ENCODE measurements around the gene BTBD3. TPM values are rescaled to one million over a fixed set of nuclear protein-coding genes. Genes with fewer than 3 reads are reported as not detected.

Gene BTBD3
- total RNA-seq, 1 experiment from 2014 or later = 38.5 TPM

DNA sequence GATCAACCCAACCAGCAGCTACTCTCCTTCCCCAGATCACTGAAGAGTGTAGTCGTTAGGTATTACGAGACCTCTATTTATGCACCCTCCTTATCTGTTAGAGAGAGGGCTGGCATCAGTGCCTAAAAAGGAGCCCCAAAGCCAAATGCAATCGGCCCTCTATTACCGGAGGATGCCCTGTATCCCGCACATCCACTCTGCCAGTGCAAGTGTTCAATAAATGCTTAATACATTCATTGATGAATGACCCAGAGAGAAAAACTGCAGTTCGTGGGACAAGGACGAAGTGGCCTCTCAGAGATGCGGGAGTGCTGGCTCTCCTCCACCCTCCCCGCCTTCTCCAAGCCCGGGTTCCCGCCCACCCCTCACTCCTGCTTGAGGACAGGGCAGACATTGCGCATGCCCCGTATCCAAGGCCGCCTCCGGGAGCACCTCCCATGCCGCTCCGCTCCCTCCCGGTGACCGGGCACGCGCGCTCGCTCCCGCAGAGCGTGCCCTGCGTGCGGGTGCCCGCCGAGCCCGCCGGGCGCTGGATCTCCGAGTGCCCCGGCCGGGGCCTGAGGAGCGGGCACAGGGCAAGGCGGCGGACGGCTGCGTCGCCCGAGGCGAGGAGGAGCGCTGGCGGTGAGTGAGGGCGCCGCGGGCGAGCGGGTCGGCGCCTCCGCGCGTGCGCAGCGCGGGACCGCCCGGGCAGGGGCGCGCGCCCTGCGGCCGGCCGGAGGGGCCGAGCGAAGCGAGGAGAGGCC is 27.2 kb upstream of the BTBD3 start:
- Mint-ChIP-seq H3K27me3 (ENCODE audit: low read depth) (peaks cover 15% of the 10 kb centered on the region), H3K27ac (no peak overlapping the region), H3K9me3 (no peaks in the 10 kb centered on the region), H3K4me1 (peaks cover 27% of the 10 kb centered on the region), H3K36me3 (no peaks in the 10 kb centered on the region), H3K4me3 (peak overlapping the region; percentile 72)
- ATAC-seq (peak; percentile 92), DNase-seq (ENCODE audit: low spot score) (peak; percentile 96)
- CTCF ChIA-PET = no interaction called here
- POLR2A ChIA-PET = no interaction called here
- TF ChIP-seq, protein P1, sequence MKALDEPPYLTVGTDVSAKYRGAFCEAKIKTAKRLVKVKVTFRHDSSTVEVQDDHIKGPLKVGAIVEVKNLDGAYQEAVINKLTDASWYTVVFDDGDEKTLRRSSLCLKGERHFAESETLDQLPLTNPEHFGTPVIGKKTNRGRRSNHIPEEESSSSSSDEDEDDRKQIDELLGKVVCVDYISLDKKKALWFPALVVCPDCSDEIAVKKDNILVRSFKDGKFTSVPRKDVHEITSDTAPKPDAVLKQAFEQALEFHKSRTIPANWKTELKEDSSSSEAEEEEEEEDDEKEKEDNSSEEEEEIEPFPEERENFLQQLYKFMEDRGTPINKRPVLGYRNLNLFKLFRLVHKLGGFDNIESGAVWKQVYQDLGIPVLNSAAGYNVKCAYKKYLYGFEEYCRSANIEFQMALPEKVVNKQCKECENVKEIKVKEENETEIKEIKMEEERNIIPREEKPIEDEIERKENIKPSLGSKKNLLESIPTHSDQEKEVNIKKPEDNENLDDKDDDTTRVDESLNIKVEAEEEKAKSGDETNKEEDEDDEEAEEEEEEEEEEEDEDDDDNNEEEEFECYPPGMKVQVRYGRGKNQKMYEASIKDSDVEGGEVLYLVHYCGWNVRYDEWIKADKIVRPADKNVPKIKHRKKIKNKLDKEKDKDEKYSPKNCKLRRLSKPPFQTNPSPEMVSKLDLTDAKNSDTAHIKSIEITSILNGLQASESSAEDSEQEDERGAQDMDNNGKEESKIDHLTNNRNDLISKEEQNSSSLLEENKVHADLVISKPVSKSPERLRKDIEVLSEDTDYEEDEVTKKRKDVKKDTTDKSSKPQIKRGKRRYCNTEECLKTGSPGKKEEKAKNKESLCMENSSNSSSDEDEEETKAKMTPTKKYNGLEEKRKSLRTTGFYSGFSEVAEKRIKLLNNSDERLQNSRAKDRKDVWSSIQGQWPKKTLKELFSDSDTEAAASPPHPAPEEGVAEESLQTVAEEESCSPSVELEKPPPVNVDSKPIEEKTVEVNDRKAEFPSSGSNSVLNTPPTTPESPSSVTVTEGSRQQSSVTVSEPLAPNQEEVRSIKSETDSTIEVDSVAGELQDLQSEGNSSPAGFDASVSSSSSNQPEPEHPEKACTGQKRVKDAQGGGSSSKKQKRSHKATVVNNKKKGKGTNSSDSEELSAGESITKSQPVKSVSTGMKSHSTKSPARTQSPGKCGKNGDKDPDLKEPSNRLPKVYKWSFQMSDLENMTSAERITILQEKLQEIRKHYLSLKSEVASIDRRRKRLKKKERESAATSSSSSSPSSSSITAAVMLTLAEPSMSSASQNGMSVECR (CRISPR knock-in tag; IDR thresholded peaks at IDR 0.05; ENCODE audit: borderline replicate concordance) = 0 out of 2 replicates have a peak, but pooled peaks have one; percentile 19
- TF ChIP-seq NFYB (CRISPR knock-in tag; conservative IDR thresholded peaks at IDR 0.05; ENCODE audit: low read depth) (no peak), ZNF121 (CRISPR knock-in tag; IDR thresholded peaks at IDR 0.05) (no peak), USF2 (CRISPR knock-in tag; IDR thresholded peaks at IDR 0.05) (peak; percentile 27; the same call in 1 of the 2 replicates), ESRRA (CRISPR knock-in tag; IDR thresholded peaks at IDR 0.05; ENCODE audit: borderline replicate concordance) (0 out of 2 replicates have a peak, but pooled peaks have one; percentile 23), CBFB (CRISPR knock-in tag; IDR thresholded peaks at IDR 0.05; ENCODE audit: low read depth) (no peak), KAT7 (CRISPR knock-in tag; IDR thresholded peaks at IDR 0.05; ENCODE audit: borderline replicate concordance) (peak; percentile 55; the same call in 1 of the 2 replicates), USF1 (CRISPR knock-in tag; IDR thresholded peaks at IDR 0.05) (0 out of 2 replicates have a peak, but pooled peaks have one; percentile 17), ZNF263 (CRISPR knock-in tag; IDR thresholded peaks at IDR 0.05; ENCODE audit: low read depth) (peak; percentile 90), RORB (CRISPR knock-in tag; IDR thresholded peaks at IDR 0.05) (no peak), GABPB1 (CRISPR knock-in tag; IDR thresholded peaks at IDR 0.05) (peak; percentile 31; the same call in 1 of the 2 replicates), E2F5 (CRISPR knock-in tag; IDR thresholded peaks at IDR 0.05) (peak; percentile 73; the same call in 1 of the 2 replicates), ZNF416 (CRISPR knock-in tag; IDR thresholded peaks at IDR 0.05) (0 out of 2 replicates have a peak, but pooled peaks have one; percentile 11)
- TF ChIP-seq, protein P2, sequence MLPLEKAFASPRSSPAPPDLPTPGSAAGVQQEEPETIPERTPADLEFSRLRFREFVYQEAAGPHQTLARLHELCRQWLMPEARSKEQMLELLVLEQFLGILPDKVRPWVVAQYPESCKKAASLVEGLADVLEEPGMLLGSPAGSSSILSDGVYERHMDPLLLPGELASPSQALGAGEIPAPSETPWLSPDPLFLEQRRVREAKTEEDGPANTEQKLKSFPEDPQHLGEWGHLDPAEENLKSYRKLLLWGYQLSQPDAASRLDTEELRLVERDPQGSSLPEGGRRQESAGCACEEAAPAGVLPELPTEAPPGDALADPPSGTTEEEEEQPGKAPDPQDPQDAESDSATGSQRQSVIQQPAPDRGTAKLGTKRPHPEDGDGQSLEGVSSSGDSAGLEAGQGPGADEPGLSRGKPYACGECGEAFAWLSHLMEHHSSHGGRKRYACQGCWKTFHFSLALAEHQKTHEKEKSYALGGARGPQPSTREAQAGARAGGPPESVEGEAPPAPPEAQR (CRISPR knock-in tag; IDR thresholded peaks at IDR 0.05) = 0 out of 2 replicates have a peak, but pooled peaks have one; percentile 9

DNA sequence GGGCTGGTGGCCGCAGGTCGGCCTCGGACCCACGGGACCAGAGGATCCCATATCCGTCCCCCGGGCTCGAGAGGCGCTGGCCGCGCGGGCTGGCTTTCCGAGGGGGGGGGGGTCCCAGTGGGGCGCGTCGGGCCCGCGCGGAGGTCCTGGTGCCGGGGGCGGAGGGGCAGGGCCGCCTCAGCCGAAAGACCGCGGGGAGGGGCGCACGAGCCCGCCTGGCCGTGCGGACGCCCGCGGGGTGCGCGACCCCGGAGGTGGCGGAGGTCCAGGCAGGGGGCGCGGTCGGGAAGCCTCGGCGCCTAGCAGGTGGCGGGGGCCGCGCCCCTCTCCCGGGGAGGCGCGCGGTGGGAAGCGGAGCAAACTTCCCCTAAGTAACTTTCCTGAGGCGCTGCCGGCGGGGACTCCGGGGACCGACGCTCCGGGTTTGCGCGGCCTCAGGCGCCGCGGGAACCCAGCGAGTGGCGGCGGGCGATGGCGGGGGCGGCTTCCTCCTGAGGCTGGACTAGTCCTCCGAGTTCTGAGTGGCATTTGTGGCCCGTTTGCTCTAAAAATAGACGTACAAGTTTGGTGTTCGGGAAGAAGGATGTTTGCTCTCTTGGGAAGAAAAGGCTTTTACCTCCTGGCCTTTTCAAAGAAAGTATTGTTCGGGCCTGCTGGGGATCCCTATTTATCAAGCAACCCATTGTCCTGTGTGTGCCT is 26.5 kb upstream of the BTBD3 start:
- CTCF ChIA-PET = no interaction called here
- H3K27me3 Mint-ChIP-seq (ENCODE audit: low read depth) = peaks cover 15% of the 10 kb centered on the region
- ATAC-seq (peak; percentile 14), DNase-seq (ENCODE audit: low spot score) (peak; percentile 25)
- no peaks in the 10 kb centered on the region for H3K9me3 Mint-ChIP-seq
- no peaks in the 10 kb centered on the region for H3K36me3 Mint-ChIP-seq
- peaks cover 35% of the 10 kb centered on the region for H3K4me1 Mint-ChIP-seq
- H3K4me3 Mint-ChIP-seq = peak overlapping the region; percentile 89
- H3K27ac Mint-ChIP-seq = peak overlapping the region; percentile 51; the same call in 1 of the 2 replicates
- POLR2A ChIA-PET = no interaction called here
- no peak for TF ChIP-seq NR1H2 (CRISPR knock-in tag; IDR thresholded peaks at IDR 0.05)
- 0 out of 2 replicates have a peak, but pooled peaks have one; percentile 4 for TF ChIP-seq ESRRA (CRISPR knock-in tag; IDR thresholded peaks at IDR 0.05; ENCODE audit: borderline replicate concordance)
- TF ChIP-seq, protein P1 (CRISPR knock-in tag; IDR thresholded peaks at IDR 0.05; ENCODE audit: borderline replicate concordance) = no peak
- TF ChIP-seq ZNF317 (CRISPR knock-in tag; IDR thresholded peaks at IDR 0.05; ENCODE audit: borderline replicate concordance, low read depth) = no peak
- peak; percentile 97 for TF ChIP-seq ZNF423 (CRISPR knock-in tag; IDR thresholded peaks at IDR 0.05)
- no peak for TF ChIP-seq CDX4 (CRISPR knock-in tag; IDR thresholded peaks at IDR 0.05; ENCODE audit: borderline replicate concordance)
